A673 (cell line): ENCODE measurements around the gene HDAC4.

Experiments used
- EZH2 ChIP-seq: fragments of 200-600 bp; sonication (generic); IDR thresholded peaks from 2 replicates; pipeline ENCODE4 v1.6.1; 2017; ENCODE audit warnings: borderline replicate concordance, low read depth, mild to moderate bottlenecking, mixed read lengths, antibody characterized with exemption, low read length; ENCODE audit not compliant: poor library complexity, severe bottlenecking
- TF ChIP-seq, protein P1 (sequence below): fragments of 300-800, 200-600 bp; sonication (generic); conservative IDR thresholded peaks from 2 replicates; pipeline ENCODE4 v1.5.1; 2017; ENCODE audit warnings: low read depth, mild to moderate bottlenecking, antibody characterized with exemption, low read length, moderate library complexity, mixed read lengths

DNA sequence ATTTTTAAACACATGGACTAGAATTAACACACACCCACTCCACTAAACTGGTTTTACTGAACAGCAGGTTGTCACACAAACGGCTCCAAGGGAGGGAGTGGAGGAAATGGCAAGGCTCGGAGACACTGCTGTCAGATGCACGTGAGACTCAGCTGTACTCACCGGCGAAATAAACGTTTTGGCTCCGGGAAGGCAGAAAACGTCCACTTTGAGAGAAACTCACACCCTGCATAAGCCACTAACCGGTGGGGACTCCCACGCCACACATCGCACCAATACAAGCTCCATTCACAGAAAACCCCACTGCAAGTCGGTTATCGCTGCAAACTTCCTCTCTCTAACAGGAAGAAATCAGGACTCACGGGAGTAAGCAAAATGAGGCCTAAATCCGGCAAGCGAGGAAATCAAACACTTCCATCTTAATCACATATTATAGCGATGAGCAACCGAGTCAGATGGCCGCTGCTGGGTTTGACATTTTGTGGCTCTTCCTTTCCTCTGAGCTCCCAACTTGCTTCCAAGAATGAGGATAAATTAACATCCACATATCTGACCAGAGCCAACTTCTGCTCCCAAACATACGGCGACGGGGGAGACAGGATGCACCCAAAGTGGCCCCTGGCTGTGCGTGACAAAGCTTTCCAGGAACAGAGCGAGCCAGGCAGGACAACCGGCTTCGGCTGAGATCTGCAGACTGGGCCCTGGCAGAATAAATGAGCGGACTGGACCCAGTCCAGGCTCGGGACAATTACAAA, 63.5 kb downstream of the HDAC4 start:
- TF ChIP-seq, protein P1, sequence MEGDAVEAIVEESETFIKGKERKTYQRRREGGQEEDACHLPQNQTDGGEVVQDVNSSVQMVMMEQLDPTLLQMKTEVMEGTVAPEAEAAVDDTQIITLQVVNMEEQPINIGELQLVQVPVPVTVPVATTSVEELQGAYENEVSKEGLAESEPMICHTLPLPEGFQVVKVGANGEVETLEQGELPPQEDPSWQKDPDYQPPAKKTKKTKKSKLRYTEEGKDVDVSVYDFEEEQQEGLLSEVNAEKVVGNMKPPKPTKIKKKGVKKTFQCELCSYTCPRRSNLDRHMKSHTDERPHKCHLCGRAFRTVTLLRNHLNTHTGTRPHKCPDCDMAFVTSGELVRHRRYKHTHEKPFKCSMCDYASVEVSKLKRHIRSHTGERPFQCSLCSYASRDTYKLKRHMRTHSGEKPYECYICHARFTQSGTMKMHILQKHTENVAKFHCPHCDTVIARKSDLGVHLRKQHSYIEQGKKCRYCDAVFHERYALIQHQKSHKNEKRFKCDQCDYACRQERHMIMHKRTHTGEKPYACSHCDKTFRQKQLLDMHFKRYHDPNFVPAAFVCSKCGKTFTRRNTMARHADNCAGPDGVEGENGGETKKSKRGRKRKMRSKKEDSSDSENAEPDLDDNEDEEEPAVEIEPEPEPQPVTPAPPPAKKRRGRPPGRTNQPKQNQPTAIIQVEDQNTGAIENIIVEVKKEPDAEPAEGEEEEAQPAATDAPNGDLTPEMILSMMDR: no peak
- TF ChIP-seq EZH2: no peak
